ENCODE results near the gene GSS.

GSS gene

GRCh38 chr20:34955231-34956040 lies at the start of gene GSS, which contains the start of gene MYH7B:
Gene GSS, minus strand, starts transcription at chr20:34955806. Its CDS starts 3,954 bp downstream, at chr20:34951852.
Gene MYH7B, plus strand, starts transcription at chr20:34955868. Its CDS starts 22,138 bp downstream, at chr20:34978006.
- peak; percentile 95 for DNase-seq (ENCODE audit: low read depth)

GRCh38 chr20:35004749-35005462 lies 49.3 kb upstream of the GSS start:
- DNase-seq (ENCODE audit: low read depth): no peak

GRCh38 chr20:35004051-35004725 lies 48.6 kb upstream of the GSS start:
- DNase-seq (ENCODE audit: low read depth): no peak

- no peak for DNase-seq (ENCODE audit: low read depth)
Measured at GRCh38 chr20:35003211-35004031, 47.8 kb upstream of the GSS start.

GRCh38 chr20:35002426-35003210 lies 47.0 kb upstream of the GSS start:
- DNase-seq (ENCODE audit: low read depth): no peak

- DNase-seq (ENCODE audit: low read depth): no peak
Measured at GRCh38 chr20:35001596-35002362, 46.2 kb upstream of the GSS start.

- no peak for DNase-seq (ENCODE audit: low read depth)
Measured at GRCh38 chr20:35000922-35001595, 45.5 kb upstream of the GSS start.

- DNase-seq (ENCODE audit: low read depth): no peak
Measured at GRCh38 chr20:35000311-35000921, 44.8 kb upstream of the GSS start.

GRCh38 chr20:34999782-35000181 lies 44.2 kb upstream of the GSS start:
- DNase-seq (ENCODE audit: low read depth): no peak

- DNase-seq (ENCODE audit: low read depth): no peak
Measured at GRCh38 chr20:34999021-34999451, 43.4 kb upstream of the GSS start.

- DNase-seq (ENCODE audit: low read depth): no peak
Measured at GRCh38 chr20:34998331-34998950, 42.8 kb upstream of the GSS start.

GRCh38 chr20:34997774-34998173 lies 42.2 kb upstream of the GSS start:
- no peak for DNase-seq (ENCODE audit: low read depth)

- DNase-seq (ENCODE audit: low read depth): peak; percentile 16
Measured at GRCh38 chr20:34997131-34997561, 41.5 kb upstream of the GSS start.

- DNase-seq (ENCODE audit: low read depth): no peak
Measured at GRCh38 chr20:34996243-34997028, 40.8 kb upstream of the GSS start.

- DNase-seq (ENCODE audit: low read depth): no peak
Measured at GRCh38 chr20:34995696-34996095, 40.1 kb upstream of the GSS start.

- DNase-seq (ENCODE audit: low read depth): no peak
Measured at GRCh38 chr20:34995192-34995591, 39.6 kb upstream of the GSS start.

GRCh38 chr20:34994509-34995131 lies 39.0 kb upstream of the GSS start:
- no peak for DNase-seq (ENCODE audit: low read depth)
